Erythroblast (primary cell): ENCODE results near the gene VIPR2.

Source experiments
- GATA1 ChIP-seq: IDR thresholded peaks from 2 replicates; pipeline ENCODE4 v1.6.1; 2011; ENCODE audit warnings: low read depth, mild to moderate bottlenecking, control low read depth, low read length, moderate library complexity
- POLR2A ChIP-seq: IDR thresholded peaks from 2 replicates; pipeline ENCODE4 v1.6.1; 2011; ENCODE audit warnings: mild to moderate bottlenecking, low read length

- TF ChIP-seq POLR2A (no peak), GATA1 (no peak)
These were observed 26.5 kb downstream of the VIPR2 start for GRCh38 chr7:159118197-159118595.
